NCI-H2227 (cell line): ENCODE measurements around the gene WDR46.

Experiments used
- DNase-seq: peaks from one replicate; lab custom pipeline; 2025; ENCODE audit not compliant: unreplicated experiment; lab: John Stamatoyannopoulos, UW

The WDR46 gene

GRCh38 chr6:33313709-33314514, 24.9 kb upstream of the WDR46 start, which contains the start of gene TAPBP:
TAPBP (minus strand) TSS chr6:33314078; CDS start chr6:33314041, 37 bp downstream.
- no peak for DNase-seq

- DNase-seq: peak; percentile 84
These were observed 24.2 kb upstream of the WDR46 start for GRCh38 chr6:33313105-33313708.

GRCh38 chr6:33312361-33313104, 23.5 kb upstream of the WDR46 start:
- DNase-seq: peak; percentile 90

GRCh38 chr6:33306356-33306755, 17.3 kb upstream of the WDR46 start:
- DNase-seq: no peak

- DNase-seq: no peak
These were observed 16.0 kb upstream of the WDR46 start for GRCh38 chr6:33305052-33305451.

GRCh38 chr6:33304216-33304615, 15.2 kb upstream of the WDR46 start:
- DNase-seq: no peak

- DNase-seq: no peak
These were observed 12.8 kb upstream of the WDR46 start for GRCh38 chr6:33301877-33302276.

GRCh38 chr6:33299237-33299944, 10.4 kb upstream of the WDR46 start:
- peak; percentile 97 for DNase-seq

GRCh38 chr6:33298773-33299236, 9.8 kb upstream of the WDR46 start, which contains the start of gene RGL2:
RGL2 (minus strand) TSS chr6:33298942; CDS start chr6:33298610, 332 bp downstream.
- DNase-seq: peak; percentile 75

- DNase-seq: peak; percentile 74
These were observed 9.1 kb upstream of the WDR46 start for GRCh38 chr6:33297956-33298772.

- DNase-seq: peak; percentile 65
These were observed 8.4 kb upstream of the WDR46 start for GRCh38 chr6:33297406-33297955.

- no peak for DNase-seq
These were observed 7.9 kb upstream of the WDR46 start for GRCh38 chr6:33296797-33297405.

- DNase-seq: no peak
These were observed 6.8 kb upstream of the WDR46 start for GRCh38 chr6:33295621-33296369.

GRCh38 chr6:33294086-33294823, 5.2 kb upstream of the WDR46 start:
- no peak for DNase-seq

- DNase-seq: no peak
These were observed 4.1 kb upstream of the WDR46 start for GRCh38 chr6:33292996-33293682.

GRCh38 chr6:33290459-33290858, 1.4 kb upstream of the WDR46 start:
- no peak for DNase-seq

- no peak for DNase-seq
These were observed 811 bp upstream of the WDR46 start for GRCh38 chr6:33289784-33290315.
